Esophagus muscularis mucosa (tissue), 4 donors: ENCODE results near the gene CDRT4. TPM values are rescaled to one million over a fixed set of nuclear protein-coding genes. Genes with fewer than 3 reads are reported as not detected.

ENCODE experiments used
- DNase-seq: peaks from one replicate; pipeline ENCODE4 v3.0.0-alpha.2; 2017; ENCODE audit errors: extremely low spot score
- H3K27ac ChIP-seq, 4 donors: fragments of 200-600 bp; sonication (generic); replicated peaks in 1 of 4; 1 replicate in 3 of 4; 2 replicates in 1 of 4; pipeline ENCODE4 v1.5.1; 2016 to 2019; ENCODE audit warnings: mild to moderate bottlenecking in 1 of 4
- H3K27me3 ChIP-seq, 4 donors: fragments of 200-600 bp; sonication (generic); one replicate each; pipeline versions ENCODE4 v1.5.1 to v1.6.0; 2016 to 2019
- H3K36me3 ChIP-seq, 4 donors: fragments of 200-600 bp; sonication (generic); one replicate each; pipeline ENCODE4 v1.5.1; 2016 to 2019
- H3K4me1 ChIP-seq, 4 donors: fragments of 200-600 bp; sonication (generic); one replicate each; pipeline ENCODE4 v1.5.1; 2016 to 2019
- H3K4me3 ChIP-seq, 4 donors: fragments of 200-600 bp; sonication (generic); 1 replicate in 2 of 4; 2 replicates in 2 of 4; pipeline ENCODE4 v1.5.1; 2016 to 2019; ENCODE audit warnings: mild to moderate bottlenecking in 4 of 4, moderate library complexity in 1 of 4
- H3K9me3 ChIP-seq, 4 donors: fragments of 200-600 bp; sonication (generic); 1 replicate in 3 of 4; 2 replicates in 1 of 4; pipeline ENCODE4 v1.5.1; 2016 to 2019
- CTCF ChIP-seq, 3 experiments: fragments of 200-600 bp in 2 of 3; fragments of 450-650 bp in 1 of 3; sonication (generic) in 2 of 3; IDR thresholded peaks; one replicate each; pipeline ENCODE4 v1.5.1; 2017 to 2019; ENCODE audit warnings: antibody characterized with exemption in 3 of 3, mild to moderate bottlenecking in 2 of 3, moderate library complexity in 1 of 3
- EP300 ChIP-seq: sonication (generic); formaldehyde crosslinking; IDR thresholded peaks from one replicate; pipeline ENCODE4 v1.6.1; 2017; ENCODE audit warnings: antibody characterized with exemption
- POLR2A ChIP-seq: fragments of 450-650 bp; IDR thresholded peaks from one replicate; pipeline ENCODE4 v1.6.1; 2017; ENCODE audit warnings: antibody characterized with exemption, moderate library complexity, mild to moderate bottlenecking, low read depth
- POLR2AphosphoS5 ChIP-seq, 2 donors: sonication (generic); formaldehyde crosslinking; IDR thresholded peaks; one replicate each; pipeline ENCODE4 v1.6.1; 2017; ENCODE audit warnings: antibody characterized with exemption in 2 of 2
- WGBS: methylation state at CpG from one replicate; pipeline ENCODE4 v1.1.5; 2018; 5-methylcytosine and 5-hydroxymethylcytosine counted together
- intact Hi-C: fragments of 100-400 bp; cut with DNase I; formaldehyde crosslinking; loops from one replicate; pipeline ENCODE4 v1.15.1; 2023
- total RNA-seq, 4 donors: library from RNA; depleted of rRNA; stranded (reverse); fragments of >200 nt; gene quantifications; one replicate each; pipeline versions ENCODE4 v1.1.0 to v1.2.1, GENCODE V29; 2016

CDRT4 gene
- total RNA-seq, 4 donors from 2014 or later: 1.6 to 6.6 (median 3.4) TPM

DNA sequence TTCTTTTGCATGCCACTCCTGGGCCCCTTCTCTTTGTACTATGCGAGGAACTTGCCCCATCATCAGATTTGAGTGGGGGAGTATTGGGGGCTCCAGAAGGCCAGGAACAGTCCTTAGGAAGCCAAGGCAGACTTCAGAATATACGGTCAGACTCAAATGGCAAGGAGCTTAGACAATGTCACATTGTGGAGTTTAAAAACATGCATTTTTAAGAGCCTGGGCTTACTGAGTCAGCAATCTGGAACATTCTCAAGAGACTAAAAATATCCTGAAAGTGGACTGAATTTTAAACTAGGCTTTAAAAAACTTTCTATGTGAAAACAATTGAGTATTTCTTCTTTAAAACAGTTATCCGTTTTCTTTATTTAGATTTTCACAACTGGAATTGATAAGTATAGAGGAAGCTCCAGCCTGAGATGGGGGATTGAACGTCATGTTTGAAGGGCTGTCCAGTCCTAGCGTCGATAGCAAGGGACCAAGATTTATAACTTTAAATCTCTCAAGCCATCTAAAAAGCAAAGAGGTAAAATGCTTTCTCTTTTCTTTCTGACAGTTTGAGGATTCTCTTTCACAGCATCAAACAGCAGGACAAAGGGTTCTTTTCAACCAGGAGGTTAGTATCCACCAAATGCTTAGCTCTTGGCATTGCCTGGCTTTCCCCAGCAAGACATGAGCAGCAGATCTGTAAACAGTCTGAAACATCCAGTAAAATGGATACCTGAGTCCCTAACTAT, 45.8 kb upstream of the CDRT4 start:
- intact Hi-C loops: no loop called here
- H3K27me3 ChIP-seq: no peaks in the 10 kb centered on the region
- peaks cover 0 to 12% (median 6%) of the 10 kb centered on the region in 4 donors for H3K36me3 ChIP-seq
- peak overlapping the region; percentile 42 to 74 (median 58) for H3K27ac ChIP-seq
- no peak overlapping the region for H3K4me3 ChIP-seq
- TF ChIP-seq CTCF (IDR thresholded peaks at IDR 0.05) (no peak), POLR2A (no peak), POLR2AphosphoS5 (IDR thresholded peaks at IDR 0.05) (no peak), EP300 (no peak)
- 55% methylated on average over 6 of the region's 6 CpGs for WGBS
- H3K4me1 ChIP-seq: peaks cover 7 to 38% (median 33%) of the 10 kb centered on the region in 4 donors
- H3K9me3 ChIP-seq: no peaks in the 10 kb centered on the region
- no peak for DNase-seq

- 94% methylated on average over 4 of the region's 4 CpGs for WGBS
- Histone ChIP-seq H3K27me3 (no peaks in the 10 kb centered on the region), H3K4me1 (peaks cover 7 to 38% (median 33%) of the 10 kb centered on the region in 4 donors), H3K9me3 (no peaks in the 10 kb centered on the region), H3K27ac (peak overlapping the region; percentile 17 to 74 (median 53)), H3K36me3 (peaks cover 0 to 12% (median 6%) of the 10 kb centered on the region in 4 donors), H3K4me3 (no peak overlapping the region)
- intact Hi-C loops: no loop called here
- no peak for DNase-seq
- TF ChIP-seq POLR2AphosphoS5 (IDR thresholded peaks at IDR 0.05) (no peak), EP300 (no peak), CTCF (IDR thresholded peaks at IDR 0.05) (no peak), POLR2A (no peak)
These were observed 44.8 kb upstream of the CDRT4 start for GRCh38 chr17:15512071-15512709.

DNA sequence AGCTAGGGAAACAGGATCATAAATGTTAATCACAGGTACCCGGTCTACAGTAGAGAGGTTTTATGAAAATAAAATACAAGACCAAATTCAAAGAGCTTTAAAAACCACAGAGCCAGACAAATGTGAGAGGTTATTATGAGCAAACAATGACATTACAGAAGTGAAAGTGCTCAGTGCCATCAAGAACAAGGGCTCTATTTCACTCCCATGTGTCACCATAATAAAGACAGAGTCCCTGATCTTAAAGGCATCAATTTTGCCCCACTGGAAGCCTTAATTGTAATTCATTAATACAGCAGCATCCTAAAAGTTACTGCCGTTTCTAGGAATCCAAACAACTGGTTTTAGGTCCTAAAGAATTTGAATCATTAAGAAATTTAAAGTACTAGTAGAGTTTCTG, 43.7 kb upstream of the CDRT4 start:
- no peak for TF ChIP-seq CTCF (IDR thresholded peaks at IDR 0.05)
- TF ChIP-seq POLR2AphosphoS5 (IDR thresholded peaks at IDR 0.05): no peak
- no peak for TF ChIP-seq EP300
- no peak for TF ChIP-seq POLR2A
- WGBS: 79% methylated on average over 2 of the region's 2 CpGs
- Histone ChIP-seq H3K36me3 (peaks cover 0 to 12% (median 4%) of the 10 kb centered on the region in 4 donors), H3K27me3 (no peaks in the 10 kb centered on the region), H3K9me3 (no peaks in the 10 kb centered on the region), H3K4me1 (peaks cover 7 to 38% (median 33%) of the 10 kb centered on the region in 4 donors), H3K27ac (no peak overlapping the region), H3K4me3 (no peak overlapping the region)
- DNase-seq: no peak
- intact Hi-C loops: no loop called here

GRCh38 chr17:15510361-15510760, 42.9 kb upstream of the CDRT4 start:
- Histone ChIP-seq H3K9me3 (no peaks in the 10 kb centered on the region), H3K27ac (no peak overlapping the region), H3K36me3 (peaks cover 0 to 4% (median under 1%) of the 10 kb centered on the region in 4 donors), H3K4me1 (peaks cover 7 to 38% (median 33%) of the 10 kb centered on the region in 4 donors), H3K4me3 (no peak overlapping the region), H3K27me3 (no peaks in the 10 kb centered on the region)
- 50% methylated on average over 3 of the region's 3 CpGs for WGBS
- intact Hi-C loops: no loop called here
- DNase-seq: no peak
- no peak for TF ChIP-seq POLR2AphosphoS5 (IDR thresholded peaks at IDR 0.05)
- no peak for TF ChIP-seq CTCF (IDR thresholded peaks at IDR 0.05)
- no peak for TF ChIP-seq POLR2A
- no peak for TF ChIP-seq EP300
